GM23338 (cell line): Measurements from ENCODE around the gene CAMTA1. TPM values are rescaled to one million over a fixed set of nuclear protein-coding genes. Genes with fewer than 3 reads are reported as not detected.

Source experiments
- ATAC-seq: fragments of 200-7000 bp; cut with Tn5 transposase; 3 replicates; pipeline ENCODE4 v1.9.1; 2020
- DNase-seq: peaks from one replicate; pipeline ENCODE4 v3.0.0-alpha.2; 2015; ENCODE audit warnings: low spot score
- H2AFZ ChIP-seq: fragments of 200-600 bp; sonication (generic); 2 replicates; pipeline ENCODE4 v1.8.0; 2016; ENCODE audit warnings: antibody characterized with exemption, mild to moderate bottlenecking, moderate library complexity
- H3F3A ChIP-seq: fragments of 200-600 bp; sonication (generic); replicated peaks from 2 replicates; pipeline ENCODE4 v1.8.0; 2017; ENCODE audit warnings: antibody characterized with exemption, mixed run types, low read depth
- H3K27ac ChIP-seq: fragments of 200-600 bp; sonication (generic); 2 replicates; pipeline ENCODE4 v1.6.1; 2016; ENCODE audit warnings: low read depth
- H3K27me3 ChIP-seq: fragments of 200-600 bp; sonication (generic); 2 replicates; pipeline ENCODE4 v1.8.0; 2016; ENCODE audit warnings: mild to moderate bottlenecking, mixed run types, moderate library complexity; ENCODE audit not compliant: insufficient read depth
- H3K36me3 ChIP-seq: fragments of 200-600 bp; sonication (generic); 2 replicates; pipeline ENCODE4 v1.8.0; 2016; ENCODE audit warnings: mild to moderate bottlenecking; ENCODE audit not compliant: insufficient read depth
- H3K4me1 ChIP-seq: fragments of 200-600 bp; sonication (generic); 2 replicates; pipeline ENCODE4 v1.8.0; 2016; ENCODE audit warnings: mild to moderate bottlenecking, moderate library complexity; ENCODE audit not compliant: insufficient read depth
- H3K4me2 ChIP-seq: fragments of 200-600 bp; sonication (generic); 2 replicates; pipeline ENCODE4 v1.7.1; 2017; ENCODE audit warnings: mixed run types
- H3K4me3 ChIP-seq: fragments of 200-600 bp; sonication (generic); 2 replicates; pipeline ENCODE4 v1.6.1; 2016; ENCODE audit warnings: mixed run types
- H3K79me2 ChIP-seq: fragments of 200-600 bp; sonication (generic); replicated peaks from 2 replicates; pipeline ENCODE4 v1.8.0; 2017; ENCODE audit warnings: mild to moderate bottlenecking; ENCODE audit not compliant: insufficient read depth
- H3K9me2 ChIP-seq: fragments of 200-600 bp; sonication (generic); 2 replicates; pipeline ENCODE4 v1.8.0; 2017; ENCODE audit not compliant: insufficient read depth
- H4K20me1 ChIP-seq: fragments of 200-600 bp; sonication (generic); replicated peaks from 2 replicates; pipeline ENCODE4 v1.8.0; 2017; ENCODE audit warnings: mild to moderate bottlenecking; ENCODE audit not compliant: insufficient read depth
- H3K27ac Mint-ChIP-seq: 2 replicates; pipeline ENCODE4 v1.8.0; 2020; ENCODE audit warnings: inconsistent platforms, mild to moderate bottlenecking, moderate library complexity, mixed read lengths
- H3K27me3 Mint-ChIP-seq: 3 replicates; pipeline ENCODE4 v1.8.0; 2022; ENCODE audit warnings: low read depth, mild to moderate bottlenecking, moderate library complexity, mixed read lengths, inconsistent platforms; ENCODE audit not compliant: insufficient read depth, poor library complexity
- H3K36me3 Mint-ChIP-seq: 3 replicates; pipeline ENCODE4 v1.8.0; 2021; ENCODE audit warnings: low read depth, mild to moderate bottlenecking, inconsistent platforms, moderate library complexity, mixed read lengths
- H3K4me1 Mint-ChIP-seq: 3 replicates; pipeline ENCODE4 v1.8.0; 2020; ENCODE audit warnings: mild to moderate bottlenecking, inconsistent platforms, mixed read lengths
- H3K4me3 Mint-ChIP-seq: 3 replicates; pipeline ENCODE4 v1.8.0; 2021; ENCODE audit warnings: moderate library complexity, mild to moderate bottlenecking, inconsistent platforms, mixed read lengths
- H3K9me3 Mint-ChIP-seq: 3 replicates; pipeline ENCODE4 v1.8.0; 2020; ENCODE audit warnings: moderate library complexity, mild to moderate bottlenecking, inconsistent platforms, mixed read lengths
- CREB1 ChIP-seq: fragments of 250-450 bp; sonication (Bioruptor Pico); IDR thresholded peaks from 2 replicates; pipeline ENCODE4 v1.5.0; 2020; ENCODE audit warnings: low read depth, mild to moderate bottlenecking, moderate library complexity
- EZH2 ChIP-seq: fragments of 200-600 bp; sonication (generic); IDR thresholded peaks from one replicate; pipeline ENCODE4 v1.8.0; 2017; ENCODE audit warnings: antibody characterized with exemption, mild to moderate bottlenecking, low read depth; ENCODE audit not compliant: unreplicated experiment
- EZH2phosphoT487 ChIP-seq: fragments of 200-600 bp; sonication (generic); IDR thresholded peaks from one replicate; pipeline ENCODE4 v1.8.1; 2018; ENCODE audit warnings: antibody characterized with exemption; ENCODE audit not compliant: unreplicated experiment
- JUNB ChIP-seq: IDR thresholded peaks from one replicate; pipeline ENCODE4 v1.6.1; 2016; ENCODE audit warnings: antibody characterized with exemption; ENCODE audit not compliant: unreplicated experiment
- NANOG ChIP-seq: IDR thresholded peaks from 2 replicates; pipeline ENCODE4 v1.6.1; 2016; ENCODE audit warnings: antibody characterized with exemption, borderline replicate concordance
- POLR2AphosphoS5 ChIP-seq: IDR thresholded peaks from 2 replicates; pipeline ENCODE4 v1.6.1; 2016; ENCODE audit warnings: antibody characterized with exemption, low read depth
- STAT1 ChIP-seq: IDR thresholded peaks from one replicate; pipeline ENCODE4 v1.6.1; 2016; ENCODE audit warnings: antibody characterized with exemption; ENCODE audit not compliant: unreplicated experiment
- ZNF114 ChIP-seq: fragments of 250-450 bp; sonication (Bioruptor Pico); IDR thresholded peaks from 2 replicates; pipeline ENCODE4 v1.5.0; 2020; ENCODE audit warnings: mild to moderate bottlenecking, moderate library complexity
- ZNF331 ChIP-seq: fragments of 250-450 bp; sonication (Bioruptor Pico); IDR thresholded peaks from 2 replicates; pipeline ENCODE4 v1.5.0; 2020; ENCODE audit warnings: low read depth, mild to moderate bottlenecking, moderate library complexity
- polyA plus RNA-seq: library from polyadenylated mRNA; unstranded; fragments of >200 nt; fragmentation: Nextera tagmentation; extraction: Ambion mirVana; gene quantifications from 2 replicates; pipeline ENCODE4 v1.2.1, GENCODE V29; 2016
- total RNA-seq: library from RNA; depleted of rRNA; stranded (reverse); fragments of >200 nt; shearing (Covaris generic); gene quantifications from 2 replicates; pipeline ENCODE4 v1.2.3, GENCODE V29; 2014
- TF ChIP-seq, protein P1 (sequence below): IDR thresholded peaks from one replicate; pipeline ENCODE4 v1.6.1; 2018; ENCODE audit warnings: antibody characterized with exemption; ENCODE audit not compliant: unreplicated experiment
- TF ChIP-seq, protein P2 (sequence below): IDR thresholded peaks from 2 replicates; pipeline ENCODE4 v1.6.1; 2016; ENCODE audit warnings: antibody characterized with exemption
- TF ChIP-seq, protein P3 (sequence below): fragments of 250-450 bp; sonication (Bioruptor Pico); IDR thresholded peaks from 2 replicates; pipeline ENCODE4 v1.5.0; 2020; ENCODE audit warnings: mild to moderate bottlenecking, moderate library complexity
- TF ChIP-seq, protein P4 (sequence below), 2 experiments: fragments of 200-600 bp in 1 of 2; sonication (generic) in 1 of 2; conservative IDR thresholded peaks; 2 replicates each; pipeline versions ENCODE4 v1.5.1 to v1.6.1; 2016 to 2017; ENCODE audit warnings: antibody characterized with exemption in 2 of 2, low read depth in 2 of 2, mild to moderate bottlenecking in 2 of 2, moderate library complexity in 1 of 2

Gene CAMTA1
- total and polyA plus RNA-seq, 2 experiments from 2014 or later, result 115 to 519 TPM

DNA sequence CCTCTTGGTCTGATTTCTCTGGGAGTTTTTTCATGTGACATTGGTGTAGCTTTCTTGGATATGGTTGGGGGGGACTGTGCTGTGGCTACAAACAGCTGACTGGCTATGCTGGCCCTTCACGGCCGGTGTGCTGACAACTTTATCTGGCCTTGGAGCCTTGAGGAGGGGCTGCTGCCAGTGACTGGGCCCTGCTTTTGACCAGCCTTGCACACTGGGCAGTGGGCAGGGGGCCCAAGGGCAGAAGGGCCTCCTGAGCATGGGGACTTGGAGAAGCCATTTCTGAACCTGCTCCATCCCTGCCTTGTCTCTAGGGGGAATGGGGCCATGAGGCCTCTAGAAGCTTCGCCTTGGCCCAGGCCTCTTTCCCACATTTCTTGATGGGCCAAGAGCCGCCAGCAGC is 139.6 kb downstream of the CAMTA1 start:
- no peak for DNase-seq
- Mint-ChIP-seq H3K4me1 (peaks cover 8% of the 10 kb centered on the region; the same call in 2 of the 3 replicates), H3K36me3 (peaks cover 21% of the 10 kb centered on the region), H3K27me3 (peaks cover 9% of the 10 kb centered on the region), H3K4me3 (no peak overlapping the region), H3K9me3 (peaks cover 25% of the 10 kb centered on the region), H3K27ac (no peak overlapping the region)
- TF ChIP-seq ZNF114, result no peak
- TF ChIP-seq CREB1, result no peak
- TF ChIP-seq, protein P1, sequence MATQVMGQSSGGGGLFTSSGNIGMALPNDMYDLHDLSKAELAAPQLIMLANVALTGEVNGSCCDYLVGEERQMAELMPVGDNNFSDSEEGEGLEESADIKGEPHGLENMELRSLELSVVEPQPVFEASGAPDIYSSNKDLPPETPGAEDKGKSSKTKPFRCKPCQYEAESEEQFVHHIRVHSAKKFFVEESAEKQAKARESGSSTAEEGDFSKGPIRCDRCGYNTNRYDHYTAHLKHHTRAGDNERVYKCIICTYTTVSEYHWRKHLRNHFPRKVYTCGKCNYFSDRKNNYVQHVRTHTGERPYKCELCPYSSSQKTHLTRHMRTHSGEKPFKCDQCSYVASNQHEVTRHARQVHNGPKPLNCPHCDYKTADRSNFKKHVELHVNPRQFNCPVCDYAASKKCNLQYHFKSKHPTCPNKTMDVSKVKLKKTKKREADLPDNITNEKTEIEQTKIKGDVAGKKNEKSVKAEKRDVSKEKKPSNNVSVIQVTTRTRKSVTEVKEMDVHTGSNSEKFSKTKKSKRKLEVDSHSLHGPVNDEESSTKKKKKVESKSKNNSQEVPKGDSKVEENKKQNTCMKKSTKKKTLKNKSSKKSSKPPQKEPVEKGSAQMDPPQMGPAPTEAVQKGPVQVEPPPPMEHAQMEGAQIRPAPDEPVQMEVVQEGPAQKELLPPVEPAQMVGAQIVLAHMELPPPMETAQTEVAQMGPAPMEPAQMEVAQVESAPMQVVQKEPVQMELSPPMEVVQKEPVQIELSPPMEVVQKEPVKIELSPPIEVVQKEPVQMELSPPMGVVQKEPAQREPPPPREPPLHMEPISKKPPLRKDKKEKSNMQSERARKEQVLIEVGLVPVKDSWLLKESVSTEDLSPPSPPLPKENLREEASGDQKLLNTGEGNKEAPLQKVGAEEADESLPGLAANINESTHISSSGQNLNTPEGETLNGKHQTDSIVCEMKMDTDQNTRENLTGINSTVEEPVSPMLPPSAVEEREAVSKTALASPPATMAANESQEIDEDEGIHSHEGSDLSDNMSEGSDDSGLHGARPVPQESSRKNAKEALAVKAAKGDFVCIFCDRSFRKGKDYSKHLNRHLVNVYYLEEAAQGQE, result no peak
- no peak for TF ChIP-seq EZH2
- no peak for TF ChIP-seq POLR2AphosphoS5
- TF ChIP-seq JUNB, result no peak
- no peak for TF ChIP-seq NANOG
- no peak for TF ChIP-seq ZNF331 (CRISPR knock-in tag)
- TF ChIP-seq, protein P2, sequence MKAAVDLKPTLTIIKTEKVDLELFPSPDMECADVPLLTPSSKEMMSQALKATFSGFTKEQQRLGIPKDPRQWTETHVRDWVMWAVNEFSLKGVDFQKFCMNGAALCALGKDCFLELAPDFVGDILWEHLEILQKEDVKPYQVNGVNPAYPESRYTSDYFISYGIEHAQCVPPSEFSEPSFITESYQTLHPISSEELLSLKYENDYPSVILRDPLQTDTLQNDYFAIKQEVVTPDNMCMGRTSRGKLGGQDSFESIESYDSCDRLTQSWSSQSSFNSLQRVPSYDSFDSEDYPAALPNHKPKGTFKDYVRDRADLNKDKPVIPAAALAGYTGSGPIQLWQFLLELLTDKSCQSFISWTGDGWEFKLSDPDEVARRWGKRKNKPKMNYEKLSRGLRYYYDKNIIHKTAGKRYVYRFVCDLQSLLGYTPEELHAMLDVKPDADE, result no peak
- TF ChIP-seq, protein P3, sequence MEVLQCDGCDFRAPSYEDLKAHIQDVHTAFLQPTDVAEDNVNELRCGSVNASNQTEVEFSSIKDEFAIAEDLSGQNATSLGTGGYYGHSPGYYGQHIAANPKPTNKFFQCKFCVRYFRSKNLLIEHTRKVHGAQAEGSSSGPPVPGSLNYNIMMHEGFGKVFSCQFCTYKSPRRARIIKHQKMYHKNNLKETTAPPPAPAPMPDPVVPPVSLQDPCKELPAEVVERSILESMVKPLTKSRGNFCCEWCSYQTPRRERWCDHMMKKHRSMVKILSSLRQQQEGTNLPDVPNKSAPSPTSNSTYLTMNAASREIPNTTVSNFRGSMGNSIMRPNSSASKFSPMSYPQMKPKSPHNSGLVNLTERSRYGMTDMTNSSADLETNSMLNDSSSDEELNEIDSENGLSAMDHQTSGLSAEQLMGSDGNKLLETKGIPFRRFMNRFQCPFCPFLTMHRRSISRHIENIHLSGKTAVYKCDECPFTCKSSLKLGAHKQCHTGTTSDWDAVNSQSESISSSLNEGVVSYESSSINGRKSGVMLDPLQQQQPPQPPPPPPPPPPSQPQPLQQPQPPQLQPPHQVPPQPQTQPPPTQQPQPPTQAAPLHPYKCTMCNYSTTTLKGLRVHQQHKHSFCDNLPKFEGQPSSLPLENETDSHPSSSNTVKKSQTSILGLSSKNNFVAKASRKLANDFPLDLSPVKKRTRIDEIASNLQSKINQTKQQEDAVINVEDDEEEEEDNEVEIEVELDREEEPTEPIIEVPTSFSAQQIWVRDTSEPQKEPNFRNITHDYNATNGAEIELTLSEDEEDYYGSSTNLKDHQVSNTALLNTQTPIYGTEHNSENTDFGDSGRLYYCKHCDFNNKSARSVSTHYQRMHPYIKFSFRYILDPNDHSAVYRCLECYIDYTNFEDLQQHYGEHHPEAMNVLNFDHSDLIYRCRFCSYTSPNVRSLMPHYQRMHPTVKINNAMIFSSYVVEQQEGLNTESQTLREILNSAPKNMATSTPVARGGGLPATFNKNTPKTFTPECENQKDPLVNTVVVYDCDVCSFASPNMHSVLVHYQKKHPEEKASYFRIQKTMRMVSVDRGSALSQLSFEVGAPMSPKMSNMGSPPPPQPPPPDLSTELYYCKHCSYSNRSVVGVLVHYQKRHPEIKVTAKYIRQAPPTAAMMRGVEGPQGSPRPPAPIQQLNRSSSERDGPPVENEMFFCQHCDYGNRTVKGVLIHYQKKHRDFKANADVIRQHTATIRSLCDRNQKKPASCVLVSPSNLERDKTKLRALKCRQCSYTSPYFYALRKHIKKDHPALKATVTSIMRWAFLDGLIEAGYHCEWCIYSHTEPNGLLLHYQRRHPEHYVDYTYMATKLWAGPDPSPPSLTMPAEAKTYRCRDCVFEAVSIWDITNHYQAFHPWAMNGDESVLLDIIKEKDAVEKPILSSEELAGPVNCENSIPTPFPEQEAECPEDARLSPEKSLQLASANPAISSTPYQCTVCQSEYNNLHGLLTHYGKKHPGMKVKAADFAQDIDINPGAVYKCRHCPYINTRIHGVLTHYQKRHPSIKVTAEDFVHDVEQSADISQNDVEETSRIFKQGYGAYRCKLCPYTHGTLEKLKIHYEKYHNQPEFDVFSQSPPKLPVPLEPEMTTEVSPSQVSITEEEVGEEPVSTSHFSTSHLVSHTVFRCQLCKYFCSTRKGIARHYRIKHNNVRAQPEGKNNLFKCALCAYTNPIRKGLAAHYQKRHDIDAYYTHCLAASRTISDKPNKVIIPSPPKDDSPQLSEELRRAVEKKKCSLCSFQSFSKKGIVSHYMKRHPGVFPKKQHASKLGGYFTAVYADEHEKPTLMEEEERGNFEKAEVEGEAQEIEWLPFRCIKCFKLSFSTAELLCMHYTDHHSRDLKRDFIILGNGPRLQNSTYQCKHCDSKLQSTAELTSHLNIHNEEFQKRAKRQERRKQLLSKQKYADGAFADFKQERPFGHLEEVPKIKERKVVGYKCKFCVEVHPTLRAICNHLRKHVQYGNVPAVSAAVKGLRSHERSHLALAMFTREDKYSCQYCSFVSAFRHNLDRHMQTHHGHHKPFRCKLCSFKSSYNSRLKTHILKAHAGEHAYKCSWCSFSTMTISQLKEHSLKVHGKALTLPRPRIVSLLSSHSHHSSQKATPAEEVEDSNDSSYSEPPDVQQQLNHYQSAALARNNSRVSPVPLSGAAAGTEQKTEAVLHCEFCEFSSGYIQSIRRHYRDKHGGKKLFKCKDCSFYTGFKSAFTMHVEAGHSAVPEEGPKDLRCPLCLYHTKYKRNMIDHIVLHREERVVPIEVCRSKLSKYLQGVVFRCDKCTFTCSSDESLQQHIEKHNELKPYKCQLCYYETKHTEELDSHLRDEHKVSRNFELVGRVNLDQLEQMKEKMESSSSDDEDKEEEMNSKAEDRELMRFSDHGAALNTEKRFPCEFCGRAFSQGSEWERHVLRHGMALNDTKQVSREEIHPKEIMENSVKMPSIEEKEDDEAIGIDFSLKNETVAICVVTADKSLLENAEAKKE (CRISPR knock-in tag), result no peak
- TF ChIP-seq EZH2phosphoT487, result no peak
- TF ChIP-seq STAT1, result no peak
- TF ChIP-seq, protein P4, sequence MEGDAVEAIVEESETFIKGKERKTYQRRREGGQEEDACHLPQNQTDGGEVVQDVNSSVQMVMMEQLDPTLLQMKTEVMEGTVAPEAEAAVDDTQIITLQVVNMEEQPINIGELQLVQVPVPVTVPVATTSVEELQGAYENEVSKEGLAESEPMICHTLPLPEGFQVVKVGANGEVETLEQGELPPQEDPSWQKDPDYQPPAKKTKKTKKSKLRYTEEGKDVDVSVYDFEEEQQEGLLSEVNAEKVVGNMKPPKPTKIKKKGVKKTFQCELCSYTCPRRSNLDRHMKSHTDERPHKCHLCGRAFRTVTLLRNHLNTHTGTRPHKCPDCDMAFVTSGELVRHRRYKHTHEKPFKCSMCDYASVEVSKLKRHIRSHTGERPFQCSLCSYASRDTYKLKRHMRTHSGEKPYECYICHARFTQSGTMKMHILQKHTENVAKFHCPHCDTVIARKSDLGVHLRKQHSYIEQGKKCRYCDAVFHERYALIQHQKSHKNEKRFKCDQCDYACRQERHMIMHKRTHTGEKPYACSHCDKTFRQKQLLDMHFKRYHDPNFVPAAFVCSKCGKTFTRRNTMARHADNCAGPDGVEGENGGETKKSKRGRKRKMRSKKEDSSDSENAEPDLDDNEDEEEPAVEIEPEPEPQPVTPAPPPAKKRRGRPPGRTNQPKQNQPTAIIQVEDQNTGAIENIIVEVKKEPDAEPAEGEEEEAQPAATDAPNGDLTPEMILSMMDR (conservative IDR thresholded peaks at IDR 0.05; ENCODE audit: low read depth in 2 of 2), result no peak
- no peaks in the 10 kb centered on the region for H3K9me2 ChIP-seq
- no peak overlapping the region for H3K27ac ChIP-seq
- H3K4me2 ChIP-seq, result no peak overlapping the region
- H3K4me3 ChIP-seq, result no peak overlapping the region
- H3K79me2 ChIP-seq, result no peaks in the 10 kb centered on the region
- no peaks in the 10 kb centered on the region for H4K20me1 ChIP-seq
- no peaks in the 10 kb centered on the region for H3K36me3 ChIP-seq
- H3F3A ChIP-seq, result no peaks in the 10 kb centered on the region
- no peak for ATAC-seq
- no peaks in the 10 kb centered on the region; the same call in 1 of the 2 replicates for H3K4me1 ChIP-seq
- no peaks in the 10 kb centered on the region for H3K27me3 ChIP-seq
- no peak overlapping the region for H2AFZ ChIP-seq
